ENCODE measurements around the gene UNC5B. TPM values are rescaled to one million over a fixed set of nuclear protein-coding genes. Genes with fewer than 3 reads are reported as not detected.

The UNC5B gene
- total and polyA plus RNA-seq, 2 experiments from 2014 or later, result 12.7 to 15.5 TPM

DNA sequence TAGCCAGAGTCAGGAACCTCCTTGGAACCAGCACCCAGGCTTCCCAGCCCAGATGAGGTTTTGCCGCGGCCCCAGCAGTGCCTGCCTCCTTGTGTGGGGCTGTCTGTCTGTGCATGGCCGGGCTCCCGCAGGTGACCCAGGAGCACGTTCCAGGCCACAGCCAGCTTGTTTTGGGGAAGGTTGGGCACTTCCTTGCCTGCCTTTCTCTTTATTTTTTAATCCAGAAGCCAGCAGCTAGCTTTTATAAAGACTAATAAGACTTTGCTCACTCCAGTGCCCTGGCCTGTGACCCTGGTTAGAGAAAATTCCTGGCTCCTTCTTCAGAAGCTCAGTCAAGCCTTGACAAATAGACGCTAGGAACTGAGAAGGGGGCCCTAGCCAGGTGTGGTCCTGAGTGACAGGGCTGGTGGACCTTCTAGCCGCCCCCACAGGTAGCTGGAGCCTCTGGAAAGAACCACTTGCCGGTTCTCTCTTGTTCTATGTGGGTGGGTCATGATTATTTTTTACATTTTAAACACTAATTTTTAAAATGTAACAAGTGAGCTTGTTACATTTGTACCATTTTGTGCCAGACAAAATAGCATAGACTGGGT, 107.5 kb downstream of the UNC5B start:
- 45% methylated on average over 8 of the region's 8 CpGs for WGBS (ENCODE audit: low lambda C conversion rate, missing lambda C conversion rate)
- Histone ChIP-seq H4K20me1 (ENCODE audit: insufficient read depth, poor library complexity, severe bottlenecking) (no peaks in the 10 kb centered on the region), H2AFZ (peak overlapping the region; percentile 91), H3K36me3 (replicated peaks; ENCODE audit: insufficient read depth, low read depth) (no peaks in the 10 kb centered on the region), H3K9me3 (ENCODE audit: low read depth) (no peaks in the 10 kb centered on the region), H3K27ac (peak overlapping the region; percentile 43), H3K4me3 (no peak overlapping the region), H3K4me2 (peak overlapping the region; percentile 90), H3K4me1 (ENCODE audit: insufficient read depth) (peaks cover 7% of the 10 kb centered on the region), H3K9me2 (replicated peaks; ENCODE audit: insufficient read depth) (no peaks in the 10 kb centered on the region), H3K27me3 (no peaks in the 10 kb centered on the region), H3K79me2 (peaks cover 10% of the 10 kb centered on the region)
- TF ChIP-seq CTCF (IDR thresholded peaks at IDR 0.05; ENCODE audit: poor library complexity), result no peak
- DNase-seq (ENCODE audit: low spot score), result no peak

GRCh38 chr10:71320592-71320991, 108.2 kb downstream of the UNC5B start:
- no peaks in the 10 kb centered on the region for H3K9me2 ChIP-seq (replicated peaks; ENCODE audit: insufficient read depth)
- H3K36me3 ChIP-seq (replicated peaks; ENCODE audit: insufficient read depth, low read depth), result no peaks in the 10 kb centered on the region
- H3K4me2 ChIP-seq, result peak overlapping the region; percentile 90
- no peaks in the 10 kb centered on the region for H4K20me1 ChIP-seq (ENCODE audit: insufficient read depth, poor library complexity, severe bottlenecking)
- H3K4me1 ChIP-seq (ENCODE audit: insufficient read depth), result peaks cover 7% of the 10 kb centered on the region
- no peak for TF ChIP-seq CTCF (IDR thresholded peaks at IDR 0.05; ENCODE audit: poor library complexity)
- no peak for TF ChIP-seq EZH2phosphoT487 (IDR thresholded peaks at IDR 0.05; ENCODE audit: low read depth, severe bottlenecking, unreplicated experiment)
- no peak for TF ChIP-seq EZH2 (IDR thresholded peaks at IDR 0.05; ENCODE audit: borderline replicate concordance)
- no peaks in the 10 kb centered on the region for H3K9me3 ChIP-seq (ENCODE audit: low read depth)
- 77% methylated on average over 5 of the region's 5 CpGs for WGBS (ENCODE audit: low lambda C conversion rate, missing lambda C conversion rate)
- no peaks in the 10 kb centered on the region for H3K27me3 ChIP-seq
- H3K4me3 ChIP-seq, result no peak overlapping the region
- DNase-seq (ENCODE audit: low spot score), result no peak
- H2AFZ ChIP-seq, result no peak overlapping the region
- no peak overlapping the region for H3K27ac ChIP-seq
- H3K79me2 ChIP-seq, result peaks cover 10% of the 10 kb centered on the region

DNA sequence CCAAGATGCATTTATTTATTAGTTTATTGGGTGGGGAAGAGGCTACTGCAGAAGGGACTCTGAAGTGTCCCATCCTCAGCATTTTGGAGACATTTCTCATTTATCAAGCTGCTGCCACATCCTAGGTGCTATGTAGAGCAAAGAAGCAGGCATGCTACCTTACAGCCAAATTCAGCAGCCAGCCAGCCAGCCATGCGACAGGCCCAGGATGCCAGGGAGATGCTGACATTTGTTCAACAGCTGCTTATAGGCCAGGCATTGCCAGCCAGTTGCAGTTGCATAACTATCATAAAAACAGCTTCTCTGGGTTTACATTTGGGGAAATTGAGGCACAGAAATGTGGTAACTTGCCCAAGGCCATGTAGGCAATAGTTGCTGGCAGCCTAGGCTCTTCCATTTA, 109.0 kb downstream of the UNC5B start:
- H3K27ac ChIP-seq, result no peak overlapping the region
- no peaks in the 10 kb centered on the region for H3K9me2 ChIP-seq (replicated peaks; ENCODE audit: insufficient read depth)
- DNase-seq (ENCODE audit: low spot score), result no peak
- H2AFZ ChIP-seq, result no peak overlapping the region
- no peaks in the 10 kb centered on the region for H4K20me1 ChIP-seq (ENCODE audit: insufficient read depth, poor library complexity, severe bottlenecking)
- no peak overlapping the region for H3K4me2 ChIP-seq
- no peaks in the 10 kb centered on the region for H3K36me3 ChIP-seq (replicated peaks; ENCODE audit: insufficient read depth, low read depth)
- TF ChIP-seq CTCF (IDR thresholded peaks at IDR 0.05; ENCODE audit: poor library complexity) (no peak), EZH2phosphoT487 (IDR thresholded peaks at IDR 0.05; ENCODE audit: low read depth, severe bottlenecking, unreplicated experiment) (no peak)
- H3K79me2 ChIP-seq, result peaks cover 10% of the 10 kb centered on the region
- H3K9me3 ChIP-seq (ENCODE audit: low read depth), result no peaks in the 10 kb centered on the region
- H3K4me3 ChIP-seq, result no peak overlapping the region
- 100% methylated on average over 1 of the region's 1 CpG for WGBS (ENCODE audit: low lambda C conversion rate, missing lambda C conversion rate)
- no peaks in the 10 kb centered on the region for H3K27me3 ChIP-seq
- H3K4me1 ChIP-seq (ENCODE audit: insufficient read depth), result peaks cover 7% of the 10 kb centered on the region

DNA sequence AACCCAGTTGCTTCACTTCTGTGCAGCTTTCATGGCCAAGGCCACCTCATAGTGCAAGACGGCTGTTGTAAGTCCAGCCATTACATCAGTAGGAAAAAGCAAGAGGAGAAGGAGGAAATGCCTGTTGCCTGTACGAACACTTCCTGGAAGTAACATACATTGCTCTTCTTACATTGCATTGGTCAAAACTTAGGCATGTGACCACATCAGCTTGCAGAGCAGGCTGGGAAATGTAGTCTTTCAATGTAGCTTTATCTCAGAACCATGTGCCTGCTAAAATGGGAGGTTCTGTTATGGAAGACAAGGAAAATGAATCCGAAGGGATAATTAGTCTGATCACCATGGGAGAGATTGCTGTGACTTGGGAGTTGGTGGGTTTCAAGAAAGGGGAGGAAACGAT, 111.0 kb downstream of the UNC5B start:
- no peak overlapping the region for H3K4me3 ChIP-seq
- no peaks in the 10 kb centered on the region for H3K9me3 ChIP-seq (ENCODE audit: low read depth)
- H2AFZ ChIP-seq, result no peak overlapping the region
- H3K27ac ChIP-seq, result no peak overlapping the region
- no peak for DNase-seq (ENCODE audit: low spot score)
- H3K36me3 ChIP-seq (replicated peaks; ENCODE audit: insufficient read depth, low read depth), result no peaks in the 10 kb centered on the region
- 93% methylated on average over 4 of the region's 4 CpGs for WGBS (ENCODE audit: low lambda C conversion rate, missing lambda C conversion rate)
- H3K27me3 ChIP-seq, result no peaks in the 10 kb centered on the region
- no peak for TF ChIP-seq EZH2 (IDR thresholded peaks at IDR 0.05; ENCODE audit: borderline replicate concordance)
- TF ChIP-seq EZH2phosphoT487 (IDR thresholded peaks at IDR 0.05; ENCODE audit: low read depth, severe bottlenecking, unreplicated experiment), result no peak
- no peak for TF ChIP-seq CTCF (IDR thresholded peaks at IDR 0.05; ENCODE audit: poor library complexity)
- H4K20me1 ChIP-seq (ENCODE audit: insufficient read depth, poor library complexity, severe bottlenecking), result no peaks in the 10 kb centered on the region
- H3K9me2 ChIP-seq (replicated peaks; ENCODE audit: insufficient read depth), result no peaks in the 10 kb centered on the region
- H3K4me2 ChIP-seq, result no peak overlapping the region
- peaks cover 7% of the 10 kb centered on the region for H3K4me1 ChIP-seq (ENCODE audit: insufficient read depth)
- peaks cover 10% of the 10 kb centered on the region for H3K79me2 ChIP-seq
